GM21381 (cell line): ENCODE results near the gene ZCCHC3.
A peak's percentile ranks its signal among the peaks of the same experiment; 100 is the strongest.

Source experiments
- ATAC-seq: cut with Tn5 transposase; IDR thresholded peaks from one replicate; pipeline ENCODE4 v1.9.1; 2021; ENCODE audit warnings: mild to moderate bottlenecking, moderate library complexity; ENCODE audit not compliant: unreplicated experiment

Gene ZCCHC3

GRCh38 chr20:341682-342081 lies 44.3 kb downstream of the ZCCHC3 start:
- no peak for ATAC-seq

DNA sequence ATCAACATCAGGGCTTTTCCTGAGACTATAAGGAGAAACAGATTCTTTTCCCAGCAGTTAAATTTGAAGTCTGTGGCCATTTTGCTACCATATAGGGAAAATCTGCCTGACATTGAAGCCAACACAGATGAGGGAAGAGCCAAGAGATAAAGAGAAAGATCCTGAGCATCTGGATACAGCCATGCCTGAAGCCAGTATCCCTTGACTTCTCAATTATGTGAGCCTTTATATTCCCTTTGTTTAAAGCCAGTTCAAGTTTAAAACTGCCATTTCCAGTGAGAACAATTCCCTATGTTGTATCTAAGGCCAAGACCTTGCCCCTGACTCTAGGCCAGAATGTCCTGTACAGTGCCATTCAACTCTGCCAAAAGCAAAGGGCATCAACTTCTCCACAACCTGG lies 45.7 kb downstream of the ZCCHC3 start:
- no peak for ATAC-seq

GRCh38 chr20:346033-346639 lies 48.8 kb downstream of the ZCCHC3 start:
- no peak for ATAC-seq

- ATAC-seq: peak; percentile 29
Measured at GRCh38 chr20:346640-347316, 49.4 kb downstream of the ZCCHC3 start, which contains the start of gene NRSN2. NRSN2 (plus strand) TSS chr20:347111; CDS start chr20:349644, 2,533 bp downstream.

DNA sequence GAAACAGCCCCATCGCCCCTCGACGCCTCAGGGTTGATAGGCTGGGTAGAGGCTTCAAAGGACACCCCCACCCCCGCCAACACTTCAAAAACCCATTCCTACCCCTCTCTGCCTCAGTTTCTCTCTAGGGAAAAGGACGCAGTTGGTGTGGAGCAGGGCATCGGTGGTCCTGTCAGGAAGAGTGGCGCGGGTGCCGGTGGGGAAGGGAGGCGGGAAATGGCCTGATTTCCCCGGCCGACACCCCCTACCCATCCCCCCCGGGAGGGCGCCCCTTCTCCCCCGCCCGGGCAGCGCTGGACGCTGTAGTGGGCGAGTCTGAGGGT lies 49.9 kb downstream of the ZCCHC3 start:
- peak; percentile 7 for ATAC-seq

- peak; percentile 68 for ATAC-seq
Measured at GRCh38 chr20:347640-348484, 50.5 kb downstream of the ZCCHC3 start.

DNA sequence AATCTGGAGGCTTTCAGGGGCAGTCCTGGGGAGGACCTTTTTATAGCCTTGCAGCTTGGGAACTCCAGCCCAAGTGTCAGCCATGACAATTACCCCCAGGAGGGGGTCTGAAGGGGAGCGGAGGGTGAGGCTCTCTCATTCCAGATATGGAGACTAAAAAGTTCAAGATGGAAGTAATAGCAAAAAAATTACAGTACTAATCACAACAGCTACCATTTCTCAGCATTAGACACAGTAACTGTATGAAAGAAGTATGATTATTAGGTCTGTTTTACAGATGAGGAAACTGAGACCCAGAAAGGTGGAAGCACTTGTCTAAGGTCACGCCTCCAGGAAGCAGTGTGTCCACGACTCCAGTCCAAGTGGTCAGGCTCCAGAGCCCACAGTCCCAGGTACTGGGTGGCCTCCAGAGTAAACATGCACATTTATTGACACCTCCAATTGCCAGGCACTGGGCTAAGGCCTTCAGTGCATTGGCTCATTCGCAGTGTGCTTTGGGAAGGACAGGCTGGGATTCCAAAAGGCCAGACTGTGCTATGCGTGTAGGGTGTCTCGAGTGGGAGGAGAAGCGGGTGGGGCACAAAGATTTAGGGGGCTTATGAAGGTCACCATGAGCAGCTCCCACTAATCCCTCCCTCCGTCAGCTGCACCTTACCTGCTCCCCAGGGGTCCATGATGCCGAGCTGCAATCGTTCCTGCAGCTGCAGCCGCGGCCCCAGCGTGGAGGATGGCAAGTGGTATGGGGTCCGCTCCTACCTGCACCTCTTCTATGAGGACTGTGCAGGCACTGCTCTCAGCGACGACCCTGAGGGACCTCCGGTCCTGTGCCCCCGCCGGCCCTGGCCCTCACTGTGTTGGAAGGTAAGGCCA lies 51.8 kb downstream of the ZCCHC3 start:
- ATAC-seq: no peak
